Activated CD4-positive, alpha-beta T cell treated with anti-CD3 and anti-CD28 coated beads for 1 hour (primary cell): Measurements from ENCODE around the gene INSR.

Experiments used
- DNase-seq: peaks from one replicate; pipeline ENCODE4 v3.0.0-alpha.2; 2020

The INSR gene

DNA sequence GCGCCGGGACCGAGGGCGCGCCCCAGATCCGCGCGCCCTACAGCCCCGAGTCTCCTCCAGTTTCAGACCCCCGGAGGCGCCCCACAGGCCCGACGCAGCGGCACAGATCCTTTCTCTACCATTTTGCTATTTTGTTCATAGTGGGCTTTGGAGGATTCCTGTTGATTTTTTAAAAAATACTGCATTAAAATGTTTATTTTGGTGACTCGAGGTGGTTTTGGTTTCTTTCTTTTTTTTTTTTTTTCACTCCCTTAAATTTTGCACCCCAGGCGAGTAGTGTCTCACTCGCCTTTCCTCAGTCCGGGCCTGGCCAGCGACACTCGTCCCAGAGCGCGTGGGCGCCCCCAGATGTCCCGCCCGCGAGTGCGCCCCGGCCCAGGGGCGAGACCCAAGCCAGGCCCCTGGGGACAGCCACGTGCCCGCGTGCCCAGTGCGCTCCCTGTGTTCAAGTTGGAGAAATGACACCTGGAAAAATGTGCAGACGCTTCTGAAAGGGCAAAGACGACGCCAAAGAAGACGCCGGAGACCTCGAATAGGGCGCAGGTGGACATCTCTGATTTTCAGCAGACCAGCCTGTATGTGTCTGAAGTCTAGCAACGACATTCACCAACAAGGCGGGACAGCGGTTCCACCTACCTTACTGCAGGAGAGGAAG lies 471 bp upstream of the INSR start:
- DNase-seq, result no peak

DNA sequence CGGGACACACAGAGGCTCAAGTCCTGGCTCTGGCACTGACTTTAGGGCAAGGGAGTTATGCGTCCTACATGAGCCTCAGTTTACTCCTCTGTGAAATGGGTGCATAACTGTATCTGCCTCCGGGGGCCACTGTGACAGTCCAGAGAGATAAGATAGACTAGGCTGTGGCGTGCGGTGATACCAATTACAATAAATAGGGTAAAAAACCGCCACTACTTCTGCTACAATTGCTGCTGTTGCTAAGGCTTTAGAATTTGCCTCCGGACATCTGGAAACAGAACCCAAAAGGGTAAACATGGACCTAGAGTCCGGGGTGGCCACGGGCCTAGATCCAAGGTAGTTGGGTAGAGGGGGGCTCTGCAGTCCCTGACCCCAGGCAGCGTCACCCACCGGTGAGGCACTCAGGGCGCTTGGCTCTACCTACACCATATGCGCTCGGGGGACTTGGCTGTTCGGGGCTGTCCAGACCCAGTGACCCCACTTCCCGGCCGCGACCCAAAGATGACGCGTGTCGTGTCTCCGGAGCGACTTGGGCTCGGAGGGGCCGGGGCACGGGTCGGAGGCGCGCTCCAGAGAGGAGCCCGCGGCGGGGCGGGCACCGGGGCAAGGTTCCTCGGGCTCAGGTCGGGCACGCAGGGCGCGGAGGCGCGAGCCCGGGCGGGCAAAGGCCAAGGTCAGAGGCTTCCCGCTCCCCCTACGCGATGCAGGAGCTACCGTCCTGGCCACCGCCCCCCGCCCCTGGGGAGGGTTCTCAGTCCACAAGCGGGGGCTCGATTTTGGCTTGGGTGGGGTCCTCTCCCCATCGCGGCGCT lies 1.1 kb downstream of the INSR start:
- no peak for DNase-seq

DNA sequence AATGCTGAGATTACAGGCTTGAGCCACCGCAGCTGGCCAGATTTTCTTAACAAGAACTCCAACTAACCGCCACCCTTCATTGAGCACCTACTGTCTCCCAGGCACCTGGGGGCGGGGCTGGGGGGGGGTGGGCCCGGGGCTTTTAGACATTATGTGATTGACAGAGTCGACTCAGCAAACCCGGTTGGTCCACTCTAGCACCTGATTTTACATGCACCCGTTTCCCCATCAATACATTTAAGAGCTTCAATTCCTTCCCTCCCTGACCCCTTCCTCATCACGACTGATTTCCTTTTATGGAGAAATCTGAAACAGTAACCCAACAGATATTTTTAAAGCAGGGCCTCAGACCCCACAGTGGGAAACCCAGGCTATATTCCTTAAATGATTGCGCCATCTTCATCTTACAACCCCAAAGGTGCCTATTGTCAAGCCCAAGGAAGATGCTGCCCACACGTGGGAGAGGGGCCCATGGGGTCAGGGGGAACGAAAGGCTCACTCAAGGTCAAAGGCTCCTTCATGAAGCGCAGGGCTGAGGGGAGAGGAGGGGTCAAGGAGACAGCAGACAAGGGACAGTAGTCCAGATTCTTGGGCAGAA lies 1.8 kb downstream of the INSR start:
- no peak for DNase-seq

DNA sequence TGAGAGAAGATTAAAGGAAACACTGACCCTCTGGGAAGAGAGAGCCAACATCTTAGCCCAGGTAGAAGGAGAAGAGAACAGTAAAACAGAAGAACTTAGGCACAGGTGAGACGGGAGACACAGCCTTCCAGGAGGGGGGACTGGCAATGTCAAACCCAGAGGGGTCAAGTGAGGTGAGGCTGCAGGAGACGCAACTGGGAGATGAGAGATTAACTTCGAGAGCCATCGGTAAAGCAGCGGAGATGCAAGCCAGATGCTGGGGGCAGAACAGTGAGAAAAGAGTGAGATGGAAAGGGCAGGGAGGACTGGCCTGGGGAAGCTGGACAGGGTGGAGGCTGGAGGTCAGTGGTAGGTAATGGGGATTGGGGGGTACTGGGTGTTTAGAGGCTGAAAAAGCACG lies 5.2 kb downstream of the INSR start:
- no peak for DNase-seq

DNA sequence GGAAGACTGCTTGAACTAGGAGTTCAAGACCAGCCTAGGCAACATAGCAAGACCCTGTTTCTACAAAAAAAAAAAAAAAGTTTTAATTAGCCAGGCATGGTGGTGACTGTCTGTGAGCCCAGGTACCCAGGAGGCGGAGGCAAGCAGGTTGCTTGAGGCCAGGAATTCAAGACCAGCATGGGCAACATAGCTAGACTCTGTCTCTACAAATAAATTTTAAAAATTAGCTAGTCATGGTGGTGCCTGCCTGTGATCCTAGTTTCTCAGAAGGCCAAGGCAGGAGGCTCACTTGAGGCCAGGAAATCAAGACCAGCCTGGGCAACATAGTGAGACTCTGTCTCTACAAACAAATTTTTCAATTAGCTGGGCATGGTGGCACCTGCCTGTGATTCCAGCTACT lies 6.1 kb downstream of the INSR start:
- no peak for DNase-seq

DNA sequence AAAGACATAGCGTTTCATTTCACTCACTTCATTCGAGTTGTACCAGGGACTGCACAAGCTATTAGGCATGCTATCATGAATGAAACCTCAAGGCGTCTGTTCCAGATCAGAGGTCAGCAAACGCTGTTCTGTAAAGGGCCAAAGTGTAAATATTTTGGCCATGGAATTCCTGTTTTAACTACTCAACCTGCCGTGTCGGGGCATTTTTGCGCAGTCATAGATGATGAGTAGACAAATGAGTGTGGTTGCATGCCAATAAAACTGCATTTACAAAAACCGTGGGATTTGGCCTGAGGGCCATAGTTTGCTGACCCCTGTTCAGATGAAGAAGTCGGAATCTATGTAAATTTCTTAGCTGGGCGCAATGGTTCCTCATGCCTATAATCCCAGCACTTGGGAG lies 6.5 kb downstream of the INSR start:
- no peak for DNase-seq

DNA sequence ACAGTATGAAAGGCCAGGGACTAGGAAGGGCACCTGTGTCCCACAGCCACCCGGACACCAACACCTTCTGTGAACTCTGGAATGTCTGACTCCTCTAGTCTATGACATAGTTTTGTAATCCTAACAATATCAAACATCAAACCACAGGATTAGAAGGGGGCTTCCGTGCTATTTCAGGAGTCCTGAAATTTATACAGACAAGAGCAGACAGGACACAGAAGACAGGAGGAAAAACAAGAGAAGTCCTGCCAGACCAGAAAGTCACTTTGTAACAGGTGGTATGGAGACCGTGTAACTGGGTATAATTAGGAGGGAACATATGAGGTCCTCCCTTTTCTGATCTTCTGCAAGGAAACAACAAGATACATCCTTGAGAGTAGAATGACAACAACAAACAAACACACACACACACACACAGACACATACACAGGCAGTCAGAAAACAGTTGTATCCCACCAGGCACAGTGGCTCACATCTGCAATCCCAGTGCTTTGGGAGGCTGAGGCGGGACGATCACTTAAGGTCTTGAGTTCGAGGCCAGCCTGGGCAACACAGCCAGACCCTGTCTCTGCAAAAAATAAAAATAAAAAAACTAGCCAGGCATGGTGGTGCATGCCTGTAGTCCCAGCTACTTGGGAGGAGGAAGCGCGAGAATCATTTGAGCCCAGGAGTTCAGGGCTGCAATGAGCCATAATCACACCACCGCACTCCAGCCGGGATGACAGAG lies 13.1 kb downstream of the INSR start:
- DNase-seq, result no peak

DNA sequence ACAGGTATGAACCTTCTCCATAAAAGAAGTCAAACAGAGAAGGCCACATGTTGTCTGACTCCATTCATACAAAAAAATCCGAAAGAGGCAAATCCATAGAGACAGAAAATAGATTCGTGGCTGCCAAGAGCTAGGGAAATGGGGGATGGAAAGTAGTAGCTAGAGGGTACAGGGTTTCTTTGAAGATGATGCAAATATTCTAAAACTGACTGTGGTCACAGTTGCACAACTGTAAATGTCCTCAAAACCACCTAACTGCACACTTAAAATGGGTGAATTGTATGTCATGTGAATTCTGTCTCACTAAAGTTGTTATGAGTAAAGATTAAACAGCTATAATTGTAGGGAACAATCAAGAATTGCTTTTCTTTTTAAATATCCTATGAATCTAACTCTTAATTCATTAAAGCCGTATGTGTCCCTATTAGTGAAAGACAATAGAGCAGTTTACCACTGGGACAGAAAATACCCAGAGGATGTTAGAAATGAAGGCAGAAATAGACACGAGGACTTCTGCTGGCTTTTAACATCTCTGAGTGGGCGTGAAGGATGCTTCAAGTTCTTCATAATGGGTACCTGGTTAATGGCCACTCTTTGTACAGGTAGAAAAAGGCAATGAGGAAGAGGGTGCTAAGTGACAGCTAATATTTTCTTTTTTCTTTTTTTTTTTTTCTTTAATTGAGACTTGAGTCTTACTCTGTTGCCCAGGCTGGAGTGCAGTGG lies 21.2 kb downstream of the INSR start:
- DNase-seq, result no peak

DNA sequence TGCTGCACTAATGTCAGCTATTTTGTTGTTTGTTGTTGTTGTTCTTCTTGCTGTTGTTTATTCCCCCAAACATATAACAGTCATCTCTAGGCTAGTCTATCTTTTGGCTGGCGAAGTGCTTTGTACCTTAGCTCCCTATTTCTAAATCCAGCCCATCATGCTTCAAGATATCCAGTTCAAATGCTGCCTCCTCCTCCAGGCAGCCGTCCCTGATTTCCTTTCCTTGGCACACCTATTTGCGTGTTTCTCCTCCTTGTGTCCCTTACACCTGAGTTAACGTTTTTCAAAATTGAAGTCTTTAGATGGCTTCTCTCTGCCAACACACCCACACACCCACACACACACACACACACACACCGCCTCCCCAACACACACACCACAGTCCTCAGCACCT lies 25.5 kb downstream of the INSR start:
- DNase-seq, result no peak

DNA sequence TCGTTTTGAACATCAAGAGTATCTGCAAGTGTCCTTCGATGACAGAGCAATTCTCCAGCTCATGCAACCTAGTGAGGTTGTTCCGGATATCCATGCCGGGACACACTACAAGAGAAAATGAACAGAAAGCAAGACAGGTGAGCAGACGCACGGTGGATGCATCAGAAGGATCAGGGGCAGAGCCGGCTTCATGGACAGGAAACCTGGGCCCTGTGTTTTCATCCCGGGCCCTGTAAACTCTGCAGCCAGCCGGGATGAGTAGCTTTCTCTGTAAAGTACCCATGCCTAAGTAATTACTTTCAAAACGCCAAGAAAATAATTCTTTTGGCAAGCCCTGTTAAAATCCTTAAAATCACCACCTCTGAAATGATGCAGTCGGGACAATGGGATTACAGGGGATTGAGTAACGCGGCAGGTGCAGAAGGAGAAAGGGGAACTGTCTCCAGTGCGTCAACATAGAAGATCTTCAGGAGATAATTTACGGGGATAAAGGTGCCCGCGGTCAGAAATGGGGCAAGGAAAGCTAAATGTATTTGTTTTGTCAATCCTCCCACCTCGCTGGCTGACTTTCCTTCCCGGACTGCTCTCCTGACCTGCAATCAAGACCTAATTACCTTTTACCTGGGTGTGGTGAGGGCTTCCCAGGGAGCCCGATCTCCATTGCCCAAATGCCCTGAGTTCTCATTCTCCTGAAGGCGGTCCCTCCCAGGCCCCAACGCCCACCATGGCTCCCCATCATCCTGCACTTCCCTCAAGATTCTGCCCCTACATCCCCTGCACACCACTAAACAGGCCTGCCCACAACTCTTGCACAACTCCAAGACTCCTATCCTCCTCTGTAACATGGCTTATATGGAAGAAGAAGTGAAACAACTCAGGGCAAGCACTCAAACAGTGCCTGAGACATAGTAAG lies 26.2 kb downstream of the INSR start:
- no peak for DNase-seq

DNA sequence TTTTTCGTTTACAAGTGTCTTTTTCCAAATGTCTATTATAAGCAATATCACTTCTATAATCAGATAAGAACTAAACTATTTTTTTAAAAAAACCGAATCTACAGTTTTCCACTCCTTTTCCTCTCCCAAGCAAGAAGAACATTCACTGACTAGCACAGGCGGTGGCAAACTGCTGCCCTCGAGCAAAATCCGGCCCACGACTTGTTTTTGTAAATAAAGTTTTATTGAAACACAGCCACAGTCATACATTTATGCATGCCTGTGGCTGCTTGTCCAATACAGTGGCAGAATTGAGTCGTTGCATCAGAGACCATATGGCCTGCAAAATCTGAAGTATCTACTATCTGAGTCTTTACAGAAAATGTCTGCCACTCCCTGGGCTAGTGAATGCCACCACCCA lies 27.4 kb downstream of the INSR start:
- no peak for DNase-seq

DNA sequence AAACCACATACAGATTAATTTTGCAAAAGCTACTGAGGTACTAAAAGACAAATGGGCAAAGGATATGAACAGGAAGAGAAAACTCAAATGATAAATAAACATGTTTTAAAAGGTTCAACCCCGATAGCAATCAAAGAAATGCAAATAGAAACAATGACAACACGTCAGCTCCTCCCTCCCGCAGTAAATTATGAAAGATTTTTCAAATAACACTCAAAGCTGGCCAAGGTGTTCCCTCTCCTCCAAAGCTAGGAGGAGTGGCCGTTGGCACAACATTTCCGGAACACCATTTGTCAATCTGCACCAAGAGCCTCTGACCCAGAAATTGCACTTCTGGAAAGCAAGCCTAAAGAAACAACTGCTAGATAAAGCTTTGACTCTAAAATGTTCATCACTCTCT lies 28.3 kb downstream of the INSR start:
- DNase-seq, result no peak

DNA sequence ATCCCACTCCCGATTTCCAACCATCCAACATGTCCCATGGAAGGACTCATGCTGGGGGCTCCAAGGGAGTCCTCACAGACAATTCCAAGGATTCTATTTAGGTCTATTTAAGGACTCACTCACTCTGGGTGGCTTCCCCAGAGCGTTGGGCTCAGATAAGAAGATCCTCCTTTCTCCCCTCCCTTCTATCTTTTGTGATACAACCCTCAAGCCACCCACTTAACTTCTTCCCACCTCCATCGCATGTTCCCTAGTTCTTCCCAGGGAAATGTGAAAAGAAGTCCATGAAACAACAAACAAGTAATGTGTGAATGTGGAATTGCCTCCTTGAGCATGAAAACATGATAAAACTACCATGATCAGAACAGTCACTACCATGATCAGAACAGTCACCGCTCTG lies 29.4 kb downstream of the INSR start:
- no peak for DNase-seq

DNA sequence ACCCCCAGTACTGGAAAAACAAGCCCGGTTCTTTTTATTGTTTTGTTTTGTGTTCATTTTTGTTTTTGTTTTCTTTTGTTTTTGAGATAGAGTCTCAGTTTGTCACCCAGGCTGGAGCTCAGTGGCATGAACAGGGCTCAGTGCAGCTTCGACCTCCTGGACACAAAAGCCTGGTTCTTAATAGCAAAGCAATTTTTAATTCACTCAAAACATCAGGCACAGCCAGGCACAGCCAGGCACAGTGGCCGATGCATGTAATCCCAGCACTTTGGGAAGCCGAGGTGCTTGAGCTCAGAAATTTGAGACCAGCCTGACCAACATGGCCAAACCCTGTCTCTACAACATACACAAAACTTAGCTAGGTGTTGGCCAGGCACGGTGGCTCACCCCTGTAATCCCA lies 30.7 kb downstream of the INSR start:
- no peak for DNase-seq

DNA sequence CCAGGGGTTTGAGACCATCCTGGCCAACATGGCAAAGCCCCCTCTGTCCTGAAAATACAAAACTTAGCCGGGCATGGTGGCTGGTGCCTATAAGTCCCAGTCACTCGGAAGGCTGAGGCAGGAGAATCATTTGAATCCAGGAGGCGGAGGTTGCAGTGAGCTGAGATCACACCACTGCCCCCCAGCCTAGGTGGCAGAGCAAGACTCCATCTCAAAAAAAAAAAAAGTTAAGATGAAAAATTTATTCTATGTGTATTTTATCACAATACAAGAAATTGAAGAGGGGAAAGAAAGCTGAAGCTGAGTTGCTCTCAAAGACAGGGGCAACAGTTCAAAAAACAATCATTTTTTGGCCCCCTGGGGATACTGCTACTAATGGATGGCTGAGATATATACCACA lies 31.1 kb downstream of the INSR start:
- DNase-seq, result no peak

DNA sequence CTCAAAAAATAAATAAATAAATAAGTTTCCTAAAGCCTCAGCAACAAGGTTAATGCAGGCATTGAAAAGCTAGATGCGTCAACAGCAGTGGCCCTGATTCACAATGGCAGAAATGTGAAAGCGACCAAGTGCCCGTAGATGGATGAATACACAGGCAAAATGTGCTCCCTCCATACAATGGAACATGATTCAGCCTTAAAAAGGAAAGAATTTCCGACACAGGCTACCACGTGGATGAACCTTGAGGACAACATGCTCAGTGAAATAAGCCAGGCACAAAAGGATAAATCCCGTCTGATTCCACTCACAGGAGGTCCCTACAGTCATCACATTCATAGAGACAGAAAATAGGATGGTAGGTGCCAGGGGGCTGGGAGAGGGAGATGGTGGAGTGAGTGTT lies 31.7 kb downstream of the INSR start:
- no peak for DNase-seq

DNA sequence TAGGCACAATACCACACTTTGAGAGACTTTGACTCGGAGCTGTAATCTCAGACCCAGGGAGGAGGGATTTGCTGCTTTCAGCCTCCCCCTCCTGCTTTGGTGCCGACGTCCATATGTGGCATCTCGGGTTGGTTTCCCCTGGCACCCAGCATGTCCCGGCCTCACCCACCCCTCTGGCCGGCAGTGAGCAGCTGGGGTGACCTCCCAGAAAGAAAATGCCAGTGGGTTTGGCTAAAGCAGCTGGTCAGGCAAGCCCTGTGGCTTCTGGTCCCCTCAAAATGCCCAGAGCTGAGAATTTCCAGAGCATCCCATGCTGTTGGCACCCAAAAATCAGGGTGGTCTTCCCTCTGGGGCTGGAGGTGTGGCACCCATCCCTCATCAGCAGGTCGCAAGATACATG lies 34.1 kb downstream of the INSR start:
- DNase-seq, result no peak

DNA sequence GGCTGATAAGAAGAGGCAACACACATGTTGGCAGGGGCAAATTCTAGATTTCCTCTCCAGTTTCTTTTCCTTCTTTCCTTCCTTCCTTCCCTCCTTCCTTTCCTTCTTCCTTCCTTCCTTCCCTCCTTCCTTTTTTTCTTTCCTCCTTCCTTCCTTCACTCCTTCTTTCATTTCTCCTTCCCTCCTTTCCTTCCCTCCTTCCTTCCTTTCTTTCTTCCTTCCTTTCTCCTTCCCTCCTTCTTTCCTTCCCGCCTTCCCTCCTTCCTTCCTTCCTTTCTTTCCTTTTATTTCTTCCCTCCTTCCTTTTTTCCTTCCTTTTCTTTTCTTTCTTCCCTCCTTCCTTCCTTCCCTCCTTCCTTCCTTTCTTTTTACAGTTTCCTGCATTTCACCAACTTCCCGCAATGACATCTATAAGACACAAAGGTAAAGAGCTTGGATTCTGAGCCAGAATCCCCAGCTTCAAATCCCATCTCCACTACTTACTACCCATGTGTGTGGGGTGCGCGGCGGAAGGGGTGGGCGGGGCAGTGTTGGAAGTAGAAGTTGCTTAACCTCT lies 35.3 kb downstream of the INSR start:
- DNase-seq, result no peak

DNA sequence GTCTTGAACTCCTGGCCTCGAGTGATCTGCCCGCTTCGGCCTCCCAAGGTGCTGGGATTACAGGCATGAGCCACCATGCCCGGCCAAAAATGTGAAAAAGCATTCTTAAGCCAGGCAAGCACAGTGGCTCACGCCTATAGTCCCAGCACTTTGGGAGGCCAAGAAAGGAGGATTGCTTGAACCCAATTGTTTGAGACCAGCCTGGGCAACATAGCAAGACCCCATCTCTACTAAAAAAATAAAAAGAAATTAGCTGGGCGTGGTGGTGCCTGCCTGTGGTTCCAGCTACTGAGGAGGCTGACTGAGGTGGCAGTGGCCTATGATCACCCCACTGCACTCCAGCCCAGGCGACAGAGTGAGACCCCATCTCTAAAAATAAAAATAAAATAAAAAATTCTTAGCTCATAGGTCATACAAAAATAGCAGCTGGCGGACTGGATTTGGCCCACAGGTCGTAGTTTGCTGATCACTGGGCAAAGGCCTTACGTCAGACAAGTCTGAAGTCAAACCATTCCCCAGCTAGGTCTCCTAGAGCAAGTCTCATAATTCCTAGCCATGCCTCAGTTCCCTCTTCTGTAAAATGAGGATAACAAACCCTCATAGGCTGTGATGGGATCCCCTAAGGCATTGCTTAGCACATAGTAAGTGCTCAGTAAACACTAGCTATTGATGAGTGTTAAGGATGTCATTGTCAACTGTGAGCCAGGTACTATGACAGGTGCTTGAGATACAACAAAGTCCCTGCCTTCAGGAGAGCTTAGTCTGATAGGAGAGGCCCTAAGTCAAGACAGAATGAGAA lies 36.0 kb downstream of the INSR start:
- DNase-seq, result no peak

DNA sequence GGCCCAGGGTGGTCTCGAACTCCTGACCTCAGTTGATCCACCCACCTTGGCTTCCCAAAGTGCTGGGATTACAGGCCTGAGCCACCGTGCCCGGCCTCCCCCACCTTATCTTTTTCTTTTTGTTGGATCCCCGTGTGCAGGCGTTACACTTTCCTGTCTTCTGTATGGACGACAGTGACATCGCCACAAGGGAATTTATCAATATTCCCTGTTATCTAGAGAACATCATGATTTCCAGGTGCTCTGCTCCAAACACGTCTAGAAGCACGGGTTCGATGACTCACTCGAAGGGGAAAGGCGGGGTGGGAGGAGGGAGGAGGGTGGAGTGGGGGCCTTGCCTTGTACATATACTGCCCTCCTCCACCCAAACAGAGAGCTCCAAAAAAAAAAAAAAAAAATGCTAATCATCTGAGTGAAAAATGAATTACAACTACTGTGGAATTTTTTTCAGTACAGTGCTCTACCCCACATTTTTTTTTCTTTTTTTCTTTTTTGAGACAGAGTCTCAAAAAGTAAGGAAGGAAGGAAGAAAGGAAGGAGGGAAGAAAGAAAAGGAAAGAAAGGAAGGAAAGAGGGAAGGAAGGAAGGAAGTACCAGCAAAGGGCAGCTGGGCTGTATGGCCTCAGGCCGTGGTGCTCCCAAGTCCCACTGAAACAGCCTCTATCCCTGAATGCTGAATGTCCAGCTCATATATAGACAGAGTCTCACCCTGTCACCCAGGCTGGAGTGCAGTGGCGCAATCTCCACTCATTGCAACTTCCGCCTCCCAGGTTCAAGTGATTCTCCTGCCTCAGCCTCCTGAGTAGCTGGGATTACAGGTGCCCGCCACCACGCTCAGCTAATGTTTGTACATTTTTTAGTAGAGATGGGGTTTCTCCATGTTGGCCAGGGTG lies 36.8 kb downstream of the INSR start:
- no peak for DNase-seq
